Right lobe of liver (tissue), 6 donors: ENCODE measurements around the gene GOLGA7B. TPM values are rescaled to one million over a fixed set of nuclear protein-coding genes. Genes with fewer than 3 reads are reported as not detected.

Experiments used
- ATAC-seq, 4 donors: fragments of 200-7000 bp; cut with Tn5 transposase; one replicate each; pipeline ENCODE4 v1.9.1; 2020; ENCODE audit warnings: mild to moderate bottlenecking in 4 of 4, moderate library complexity in 4 of 4
- DNase-seq, 3 donors: peaks; one replicate each; pipeline ENCODE4 v3.0.0-alpha.2; 2020
- H3K27ac ChIP-seq, 3 donors: fragments of 200-600 bp; one replicate each; pipeline ENCODE4 v1.8.0; 2022
- H3K27me3 ChIP-seq, 2 donors: fragments of 200-600 bp; one replicate each; pipeline ENCODE4 v1.8.0; 2022
- H3K36me3 ChIP-seq, 4 donors: fragments of 200-600 bp; sonication (generic) in 1 of 4; one replicate each; pipeline versions ENCODE4 v1.5.1 to v1.8.0; 2017 to 2022; ENCODE audit warnings: control low read depth in 1 of 4
- H3K4me1 ChIP-seq, 4 donors: fragments of 200-600 bp; sonication (generic) in 1 of 4; one replicate each; pipeline versions ENCODE4 v1.5.1 to v1.8.0; 2017 to 2022; ENCODE audit warnings: control low read depth in 1 of 4
- H3K4me3 ChIP-seq, 3 donors: fragments of 200-600 bp; one replicate each; pipeline ENCODE4 v1.8.0; 2022
- H3K9me3 ChIP-seq, 4 donors: fragments of 200-600 bp; sonication (generic) in 1 of 4; one replicate each; pipeline versions ENCODE4 v1.5.1 to v1.8.0; 2017 to 2022; ENCODE audit warnings: control low read depth in 1 of 4
- POLR2A ChIP-seq: fragments of 450-650 bp; IDR thresholded peaks from one replicate; pipeline ENCODE4 v1.6.1; 2017; ENCODE audit warnings: antibody characterized with exemption, mild to moderate bottlenecking
- WGBS: methylation state at CpG from one replicate; pipeline ENCODE4 v1.1.6; 2018; ENCODE audit warnings: low coverage, low lambda C conversion rate; ENCODE audit not compliant: insufficient coverage; ENCODE audit errors: missing lambda C conversion rate; 5-methylcytosine and 5-hydroxymethylcytosine counted together
- intact Hi-C, 2 donors: fragments of 100-400 bp; cut with DNase I; formaldehyde crosslinking; loops; one replicate each; pipeline versions ENCODE4 v1.11.2 to v1.14.1; 2022
- total RNA-seq, 6 experiments: library from RNA; depleted of rRNA in 2 of 6; stranded (reverse); fragments of >200 nt in 2 of 6; fragmentation: NEBNext Ultra II Directional in 3 of 6; extraction: Animal tissue kit (Norgen Biotek cat#: 25700) in 3 of 6; gene quantifications; one replicate each; pipeline versions ENCODE4 v1.1.0 to v1.2.4, GENCODE V29; 2016 to 2023
- TF ChIP-seq, protein P1 (sequence below), 4 donors: fragments of 200-600 bp in 3 of 4; fragments of 450-650 bp in 1 of 4; IDR thresholded peaks; one replicate each; pipeline versions ENCODE4 v1.5.1 to v1.8.0; 2016 to 2022; ENCODE audit warnings: antibody characterized with exemption in 4 of 4, mild to moderate bottlenecking in 2 of 4
- donor health status: DM: no; HTN: yes; CAD: no.
- donor health status: DM: no; HTN: no; CAD: no.
- donor health status: DM: no; HTN: no; CAD: no.
- donor health status: DM: no; HTN: yes; CAD: no.
- donor health status: DM: no; HTN: yes; CAD: no.

The GOLGA7B gene
- total RNA-seq, 6 experiments from 2014 or later: 0.06 to 0.28 (median 0.14) TPM

DNA sequence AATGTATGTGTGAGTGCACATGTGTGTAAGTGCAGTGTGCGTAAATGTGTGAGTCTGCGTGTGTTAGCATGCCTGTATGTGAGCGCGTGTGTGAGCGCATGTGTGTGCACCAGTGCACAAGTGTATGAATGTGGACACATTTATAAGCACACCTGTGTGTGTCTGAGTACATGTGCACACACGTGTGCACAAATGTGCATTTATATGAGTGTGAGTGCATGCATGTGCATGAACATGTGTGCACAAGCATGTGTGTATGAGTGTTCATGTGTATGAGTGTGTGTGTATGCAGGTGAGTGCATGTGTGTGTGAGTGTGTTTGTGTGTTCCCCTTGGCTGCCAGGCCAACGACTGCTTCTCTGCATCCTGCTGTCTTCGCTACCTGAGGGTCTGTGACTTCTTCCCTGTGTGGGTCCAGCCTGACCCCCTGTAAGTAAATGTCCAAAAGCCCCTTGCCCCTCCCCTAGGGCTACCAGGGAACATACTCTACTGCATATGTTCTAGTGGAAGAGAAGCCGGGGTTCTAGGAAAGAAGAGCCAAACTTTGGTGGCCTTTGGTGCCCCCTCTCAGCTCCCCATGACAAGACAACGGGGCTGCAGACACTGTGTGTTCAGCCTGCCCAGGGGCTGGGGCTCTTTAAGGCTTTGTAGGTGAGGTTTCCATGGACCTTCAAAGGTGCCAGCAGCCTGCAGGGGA, 17.0 kb downstream of the GOLGA7B start:
- H3K27ac ChIP-seq: no peak overlapping the region
- no peak for DNase-seq
- intact Hi-C loops: loop anchor here in 1 of 2 donors (5.0 kb wide), 1 partner anchor 74 kb away; no protein-coding TSS in a partner anchor
- H3K36me3 ChIP-seq: no peaks in the 10 kb centered on the region
- H3K4me3 ChIP-seq: no peak overlapping the region
- WGBS: 92% methylated on average over 5 of the region's 10 CpGs
- H3K27me3 ChIP-seq: no peaks in the 10 kb centered on the region
- TF ChIP-seq, protein P1, sequence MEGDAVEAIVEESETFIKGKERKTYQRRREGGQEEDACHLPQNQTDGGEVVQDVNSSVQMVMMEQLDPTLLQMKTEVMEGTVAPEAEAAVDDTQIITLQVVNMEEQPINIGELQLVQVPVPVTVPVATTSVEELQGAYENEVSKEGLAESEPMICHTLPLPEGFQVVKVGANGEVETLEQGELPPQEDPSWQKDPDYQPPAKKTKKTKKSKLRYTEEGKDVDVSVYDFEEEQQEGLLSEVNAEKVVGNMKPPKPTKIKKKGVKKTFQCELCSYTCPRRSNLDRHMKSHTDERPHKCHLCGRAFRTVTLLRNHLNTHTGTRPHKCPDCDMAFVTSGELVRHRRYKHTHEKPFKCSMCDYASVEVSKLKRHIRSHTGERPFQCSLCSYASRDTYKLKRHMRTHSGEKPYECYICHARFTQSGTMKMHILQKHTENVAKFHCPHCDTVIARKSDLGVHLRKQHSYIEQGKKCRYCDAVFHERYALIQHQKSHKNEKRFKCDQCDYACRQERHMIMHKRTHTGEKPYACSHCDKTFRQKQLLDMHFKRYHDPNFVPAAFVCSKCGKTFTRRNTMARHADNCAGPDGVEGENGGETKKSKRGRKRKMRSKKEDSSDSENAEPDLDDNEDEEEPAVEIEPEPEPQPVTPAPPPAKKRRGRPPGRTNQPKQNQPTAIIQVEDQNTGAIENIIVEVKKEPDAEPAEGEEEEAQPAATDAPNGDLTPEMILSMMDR (IDR thresholded peaks at IDR 0.05): no peak
- TF ChIP-seq POLR2A: no peak
- no peak for ATAC-seq
- H3K9me3 ChIP-seq: no peaks in the 10 kb centered on the region
- H3K4me1 ChIP-seq: no peaks in the 10 kb centered on the region

DNA sequence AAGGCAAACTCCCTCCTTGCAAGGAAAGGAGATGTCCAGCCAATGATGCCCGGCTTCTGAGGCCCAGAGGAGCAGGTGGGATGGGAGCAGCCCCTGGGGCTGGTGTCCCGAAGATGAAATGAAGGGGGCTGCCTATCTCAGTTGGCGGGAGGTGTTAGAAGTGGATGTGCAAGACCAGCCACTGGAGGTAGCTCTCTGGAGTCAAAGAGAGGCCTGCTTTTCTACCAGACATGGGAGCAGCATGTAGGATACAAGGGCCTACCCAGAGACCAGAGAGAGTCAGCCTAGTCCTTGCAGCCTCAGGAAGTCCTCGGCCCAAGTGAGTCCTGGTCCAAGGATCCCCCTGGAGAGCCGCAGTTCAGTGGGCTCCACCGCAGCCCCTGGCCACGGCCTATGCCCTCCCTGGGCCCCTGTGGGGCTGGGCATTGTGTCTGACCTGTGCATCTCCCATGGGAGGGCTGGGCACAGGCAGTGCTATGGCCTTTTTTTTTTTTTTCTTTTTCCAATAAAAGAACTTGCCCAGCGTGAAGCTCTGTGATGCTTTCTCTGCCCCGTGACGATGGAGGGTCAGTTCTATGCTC, 17.7 kb downstream of the GOLGA7B start:
- Histone ChIP-seq H3K36me3 (no peaks in the 10 kb centered on the region), H3K27ac (no peak overlapping the region), H3K4me3 (no peak overlapping the region), H3K9me3 (no peaks in the 10 kb centered on the region), H3K27me3 (no peaks in the 10 kb centered on the region), H3K4me1 (no peaks in the 10 kb centered on the region)
- intact Hi-C loops: loop anchor here in 1 of 2 donors (5.0 kb wide), 1 partner anchor 75 kb away; no protein-coding TSS in a partner anchor
- no peak for DNase-seq
- 83% methylated on average over 5 of the region's 10 CpGs for WGBS
- no peak for TF ChIP-seq POLR2A
- TF ChIP-seq, protein P1 (IDR thresholded peaks at IDR 0.05): no peak
- no peak for ATAC-seq

DNA sequence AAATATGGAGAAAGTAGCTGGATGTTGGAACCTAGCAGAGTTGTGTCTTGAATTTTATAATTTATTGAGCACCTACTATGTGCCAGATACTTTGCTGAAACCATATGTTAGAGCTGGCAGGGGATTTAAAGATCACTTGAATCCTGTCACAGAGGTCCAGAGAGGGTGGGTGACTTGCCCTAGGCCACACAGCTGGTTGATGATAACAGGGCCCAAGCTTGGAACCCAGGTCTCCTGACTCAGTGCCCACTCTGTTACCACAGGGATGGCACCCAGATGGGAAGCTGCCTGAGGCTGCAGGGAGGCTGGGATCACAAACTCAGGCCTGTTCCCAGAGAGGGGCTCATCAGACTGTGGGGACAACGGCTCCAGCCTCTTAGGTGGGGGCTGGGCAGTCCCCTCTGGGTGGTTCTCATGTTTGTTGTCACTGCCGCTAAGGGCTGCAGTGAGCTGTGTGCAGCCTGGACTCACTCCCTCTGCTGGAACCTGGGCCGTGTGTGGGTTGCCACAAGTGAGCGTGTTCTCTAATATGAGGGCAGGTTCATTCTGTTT, 18.6 kb downstream of the GOLGA7B start:
- H3K9me3 ChIP-seq: no peaks in the 10 kb centered on the region
- intact Hi-C loops: loop anchor here in 1 of 2 donors (5.0 kb wide), 1 partner anchor 76 kb away; no protein-coding TSS in a partner anchor
- no peaks in the 10 kb centered on the region for H3K4me1 ChIP-seq
- DNase-seq: no peak
- TF ChIP-seq POLR2A: no peak
- TF ChIP-seq, protein P1 (IDR thresholded peaks at IDR 0.05): no peak
- ATAC-seq: no peak
- no peak overlapping the region for H3K4me3 ChIP-seq
- no peak overlapping the region for H3K27ac ChIP-seq
- H3K36me3 ChIP-seq: no peaks in the 10 kb centered on the region
- no peaks in the 10 kb centered on the region for H3K27me3 ChIP-seq
- 80% methylated on average over 1 of the region's 4 CpGs for WGBS

DNA sequence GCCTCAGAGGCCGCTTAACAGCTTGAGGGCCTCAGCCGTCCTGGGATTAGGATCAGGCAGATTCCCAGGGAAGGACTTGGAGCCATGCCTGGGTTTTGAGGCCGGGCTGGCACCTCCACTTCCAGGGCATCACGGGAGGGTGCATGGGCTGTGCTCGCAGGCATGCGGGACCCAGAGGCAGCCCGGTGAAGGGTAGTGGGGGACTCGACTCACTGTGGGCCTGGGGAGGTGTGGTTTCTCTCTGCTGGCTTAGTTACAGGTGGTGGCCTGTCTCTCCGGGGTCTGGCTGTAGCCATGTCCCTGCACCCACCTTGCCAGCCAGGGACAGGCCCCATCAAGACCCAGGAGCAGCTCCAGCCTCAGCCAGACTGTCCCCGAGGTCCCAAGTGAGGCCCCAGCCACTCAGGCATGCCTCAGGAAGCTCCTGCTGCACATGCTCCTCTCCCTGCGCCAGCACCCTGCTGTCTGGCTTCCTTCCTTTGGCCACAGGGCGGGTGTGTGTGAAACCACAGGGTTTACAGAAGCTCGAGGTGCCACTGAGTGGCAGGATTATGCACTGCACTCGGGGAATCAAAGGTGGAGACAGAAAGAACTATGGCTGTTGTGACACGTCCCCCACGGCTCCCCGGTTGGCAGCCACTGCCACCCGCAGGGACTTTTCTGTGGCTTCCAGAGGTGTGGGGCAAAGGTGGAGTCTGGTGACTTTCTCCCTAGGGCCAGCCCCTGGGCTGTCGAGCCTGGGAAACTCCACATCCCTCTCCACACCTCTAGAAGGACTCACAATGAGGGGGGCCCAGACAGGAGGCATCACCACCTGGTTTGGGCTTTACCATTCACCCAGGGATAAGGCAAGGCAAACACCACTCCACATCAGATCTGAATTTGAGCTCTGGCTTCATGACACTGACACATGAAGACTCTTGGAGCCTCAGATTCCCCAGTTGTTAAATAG, 19.7 kb downstream of the GOLGA7B start:
- Histone ChIP-seq H3K36me3 (no peaks in the 10 kb centered on the region), H3K27me3 (no peaks in the 10 kb centered on the region), H3K27ac (no peak overlapping the region), H3K4me3 (no peak overlapping the region), H3K9me3 (no peaks in the 10 kb centered on the region), H3K4me1 (no peaks in the 10 kb centered on the region)
- TF ChIP-seq, protein P1 (IDR thresholded peaks at IDR 0.05): peak; percentile 57 to 95 (median 70)
- no peak for TF ChIP-seq POLR2A
- 12% methylated on average over 8 of the region's 19 CpGs for WGBS
- ATAC-seq (peak; percentile 94 to 99 (median 97)), DNase-seq (peak; percentile 85 to 86 (median 86))
- intact Hi-C loops: loop anchor here in 1 of 2 donors (5.0 kb wide), 1 partner anchor 77 kb away; no protein-coding TSS in a partner anchor
